Hindlimb muscle (tissue), 1 donor: ENCODE results near the gene AKAP4. TPM values are rescaled to one million over a fixed set of nuclear protein-coding genes. Genes with fewer than 3 reads are reported as not detected.
A peak's percentile ranks its signal among the peaks of the same experiment; 100 is the strongest.

Experiments used
- DNase-seq: peaks from one replicate; pipeline ENCODE4 v3.0.0-alpha.2; 2013
- polyA plus RNA-seq: library from polyadenylated mRNA; unstranded; fragments of 120-200 nt; gene quantifications from one replicate; pipeline ENCODE4 v1.2.1, GENCODE V29; 2013; ENCODE audit not compliant: insufficient read length

The AKAP4 gene, protein sequence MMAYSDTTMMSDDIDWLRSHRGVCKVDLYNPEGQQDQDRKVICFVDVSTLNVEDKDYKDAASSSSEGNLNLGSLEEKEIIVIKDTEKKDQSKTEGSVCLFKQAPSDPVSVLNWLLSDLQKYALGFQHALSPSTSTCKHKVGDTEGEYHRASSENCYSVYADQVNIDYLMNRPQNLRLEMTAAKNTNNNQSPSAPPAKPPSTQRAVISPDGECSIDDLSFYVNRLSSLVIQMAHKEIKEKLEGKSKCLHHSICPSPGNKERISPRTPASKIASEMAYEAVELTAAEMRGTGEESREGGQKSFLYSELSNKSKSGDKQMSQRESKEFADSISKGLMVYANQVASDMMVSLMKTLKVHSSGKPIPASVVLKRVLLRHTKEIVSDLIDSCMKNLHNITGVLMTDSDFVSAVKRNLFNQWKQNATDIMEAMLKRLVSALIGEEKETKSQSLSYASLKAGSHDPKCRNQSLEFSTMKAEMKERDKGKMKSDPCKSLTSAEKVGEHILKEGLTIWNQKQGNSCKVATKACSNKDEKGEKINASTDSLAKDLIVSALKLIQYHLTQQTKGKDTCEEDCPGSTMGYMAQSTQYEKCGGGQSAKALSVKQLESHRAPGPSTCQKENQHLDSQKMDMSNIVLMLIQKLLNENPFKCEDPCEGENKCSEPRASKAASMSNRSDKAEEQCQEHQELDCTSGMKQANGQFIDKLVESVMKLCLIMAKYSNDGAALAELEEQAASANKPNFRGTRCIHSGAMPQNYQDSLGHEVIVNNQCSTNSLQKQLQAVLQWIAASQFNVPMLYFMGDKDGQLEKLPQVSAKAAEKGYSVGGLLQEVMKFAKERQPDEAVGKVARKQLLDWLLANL
- polyA plus RNA-seq = 1.0 TPM

DNA sequence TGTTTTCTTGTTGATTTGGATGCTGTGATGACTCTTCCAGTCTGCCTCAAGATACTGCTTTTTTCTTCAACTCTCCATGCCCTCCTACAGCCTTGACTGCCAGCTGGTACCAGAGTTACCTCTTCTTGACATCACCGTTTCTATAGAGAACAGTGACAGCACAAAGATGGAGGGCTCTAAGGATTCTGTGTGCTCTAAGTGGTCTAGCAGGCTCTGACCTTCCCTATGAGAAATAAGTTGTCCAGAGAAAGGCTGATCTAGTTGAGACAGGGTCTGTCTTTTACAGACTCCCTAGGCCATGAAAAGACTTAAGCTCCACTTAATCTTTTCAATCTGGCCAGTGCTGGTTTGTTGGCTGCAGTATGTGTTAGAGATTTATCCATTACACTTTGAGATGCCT is at the start of gene AKAP4:
TSS of gene AKAP4 (minus strand) at position 101 of the 400 bp plus-strand sequence. CDS start 118 bp downstream, outside the sequence.
- DNase-seq = no peak

DNA sequence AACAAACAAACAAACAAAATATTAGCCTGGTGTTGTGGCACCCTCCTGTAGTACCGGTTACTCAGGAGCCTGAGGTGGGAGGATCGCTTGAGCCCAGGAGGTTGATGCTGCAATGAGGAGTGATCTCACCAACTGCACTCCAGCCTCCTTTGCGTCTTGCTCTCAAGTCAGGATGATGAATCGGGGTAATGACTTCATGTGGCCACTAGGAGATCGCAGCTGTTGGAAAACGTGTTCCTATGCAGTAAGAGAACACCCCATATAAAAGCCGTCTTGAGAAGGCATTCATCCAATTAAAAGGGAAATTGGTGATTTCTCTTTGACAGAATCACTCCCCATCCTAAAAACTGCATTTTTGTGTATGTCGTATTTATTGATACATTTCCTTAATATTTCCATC is 10.7 kb upstream of the AKAP4 start:
- no peak for DNase-seq

DNA sequence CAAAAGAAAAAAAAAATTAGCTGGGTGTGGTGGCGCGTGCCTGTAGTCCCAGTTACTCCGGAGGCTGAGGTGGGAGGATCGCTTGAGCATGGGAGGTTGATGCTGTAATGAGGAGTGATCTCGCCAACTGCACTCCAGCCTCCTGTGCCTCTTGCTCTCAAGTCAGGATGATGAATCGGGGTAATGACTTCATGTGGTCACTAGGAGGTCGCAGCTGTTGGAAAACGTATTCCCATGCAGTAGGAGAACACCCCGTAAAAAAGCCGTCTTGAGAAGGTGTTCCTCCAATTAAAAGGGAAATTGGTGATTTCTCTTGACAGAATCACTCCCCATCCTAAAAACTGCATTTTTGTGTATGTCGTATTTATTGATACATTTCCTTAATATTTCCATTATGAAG is 5.9 kb upstream of the AKAP4 start:
- DNase-seq = no peak

DNA sequence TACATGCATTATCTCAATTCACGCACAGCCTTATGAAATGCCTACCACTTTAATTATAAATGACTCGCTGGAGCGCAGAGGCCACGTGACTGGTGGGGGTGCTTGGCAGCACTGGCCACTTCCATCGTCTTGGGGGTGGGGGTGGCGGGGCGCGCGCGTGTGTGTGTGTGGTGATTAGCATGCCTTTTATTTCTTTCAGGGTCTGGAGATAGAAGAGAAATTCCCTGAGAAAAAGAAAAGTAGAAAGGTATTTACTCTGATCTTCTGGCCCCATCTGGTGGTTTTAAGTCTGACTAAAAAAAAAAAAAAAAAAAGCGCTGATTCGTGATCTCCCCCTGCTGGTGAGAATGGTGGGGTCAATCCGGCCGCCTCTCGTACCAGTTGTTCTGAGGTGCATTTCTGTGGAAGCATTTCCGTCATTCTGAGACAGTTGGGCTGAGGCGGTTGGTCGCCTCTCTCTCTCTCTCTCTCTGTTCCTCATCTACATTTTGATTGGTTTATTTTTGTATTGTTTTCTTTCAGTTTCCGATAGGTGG is 3.6 kb upstream of the AKAP4 start, which contains the start of gene CCNB3:
TSS of gene CCNB3 (plus strand) at position 402 of the 536 bp plus-strand sequence. CDS start 80,399 bp downstream, outside the sequence.
- DNase-seq = peak; percentile 69

DNA sequence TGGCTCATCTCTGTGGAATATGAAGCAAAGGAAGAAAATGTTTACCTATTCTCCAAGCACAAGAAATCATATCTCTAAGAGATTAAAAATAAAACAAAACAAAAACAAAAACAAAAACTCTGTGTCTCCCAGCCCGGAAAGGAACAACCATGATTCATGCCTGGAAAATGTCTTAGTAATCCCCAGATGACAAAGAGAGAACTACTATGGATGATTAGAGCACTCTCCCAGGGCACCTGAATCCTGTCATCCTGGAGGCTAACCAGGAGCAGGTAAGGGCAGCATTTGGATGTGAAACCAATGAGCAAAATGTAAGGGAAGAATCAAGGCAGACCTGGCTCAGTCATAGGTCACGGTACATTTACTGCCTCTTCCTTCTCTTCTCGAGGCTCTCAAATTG is 1.7 kb upstream of the AKAP4 start:
- no peak for DNase-seq

- no peak for DNase-seq
Measured at GRCh38 chrX:50198348-50198747, 2.5 kb downstream of the AKAP4 start.

DNA sequence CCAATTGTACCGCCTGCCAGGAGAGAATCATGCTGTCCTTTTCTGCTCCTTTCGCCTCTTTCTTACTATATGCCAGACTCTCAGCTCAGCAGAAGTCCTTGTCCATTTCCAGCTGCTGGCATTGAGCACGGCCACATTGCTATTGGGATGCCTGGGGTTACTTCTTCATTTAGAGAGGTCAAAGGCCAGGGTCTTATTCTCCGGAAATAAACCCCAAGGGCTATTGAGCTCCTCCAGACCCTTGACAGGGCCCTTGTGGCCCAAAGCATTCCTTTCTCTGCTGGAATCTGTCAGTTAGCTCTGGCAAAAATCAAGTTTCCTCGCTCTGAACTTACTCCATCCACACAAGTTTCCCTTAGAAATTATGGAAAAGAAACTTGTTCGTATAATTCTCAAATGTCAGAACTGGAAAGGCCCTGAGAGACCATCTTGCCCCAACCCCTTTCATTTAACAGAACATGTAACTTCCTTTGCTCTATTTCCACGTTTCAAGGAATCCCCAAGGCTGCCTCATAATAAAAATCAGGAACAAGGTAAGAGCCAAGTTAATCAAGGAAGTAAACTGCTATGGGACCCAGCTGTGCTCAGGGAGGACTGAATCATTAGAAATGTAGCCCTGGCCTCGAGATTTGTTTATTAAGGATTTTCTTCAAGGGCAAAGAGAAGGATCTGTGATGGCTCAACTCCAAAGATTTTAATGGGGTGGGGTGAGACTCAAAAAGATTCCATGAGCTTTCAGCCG is 11.8 kb downstream of the AKAP4 start:
- no peak for DNase-seq

- no peak for DNase-seq
Measured at GRCh38 chrX:50183891-50184290, 16.9 kb downstream of the AKAP4 start.

DNA sequence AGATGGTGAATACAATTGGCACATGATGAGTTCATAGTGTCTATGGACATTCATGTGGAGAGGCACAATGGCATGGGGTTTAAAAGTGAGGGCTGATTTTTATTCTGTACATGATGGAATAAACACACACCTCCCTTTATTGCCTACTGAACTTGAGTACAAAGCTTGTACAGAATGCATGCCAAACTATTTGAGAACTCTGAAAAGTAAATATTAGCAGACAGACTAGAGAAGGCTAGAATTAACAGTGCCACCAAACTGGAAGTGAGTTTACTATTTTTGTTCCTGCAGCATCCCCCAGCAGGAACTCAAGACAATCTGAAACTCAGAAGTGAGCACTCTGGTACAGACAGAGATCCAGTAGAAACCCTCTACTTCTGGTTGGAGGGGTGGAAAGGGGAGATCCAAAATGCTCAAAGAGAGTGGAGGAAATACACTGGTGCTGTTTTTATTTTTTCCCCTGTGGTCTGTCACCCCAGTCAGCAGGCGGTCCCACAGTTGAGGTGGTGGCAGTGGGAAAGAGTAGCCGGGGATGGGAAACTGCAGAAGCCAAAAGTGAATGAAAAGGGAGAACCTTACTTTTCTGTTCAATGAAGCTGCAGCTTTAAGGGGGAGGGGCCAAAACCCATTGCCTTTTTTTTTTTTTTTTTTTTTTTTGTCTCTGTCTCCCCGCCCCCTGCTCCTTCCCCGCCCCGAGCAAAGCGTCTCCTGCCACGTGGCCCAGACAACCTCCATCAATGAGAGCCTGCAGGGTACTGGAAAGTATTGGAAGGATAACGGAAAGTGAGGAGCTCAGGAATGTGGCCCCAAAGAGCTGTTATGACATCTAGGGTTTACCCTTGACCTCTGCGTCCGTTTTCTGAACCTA is 20.5 kb downstream of the AKAP4 start:
- no peak for DNase-seq

- no peak for DNase-seq
Measured at GRCh38 chrX:50169717-50170116, 31.1 kb downstream of the AKAP4 start.

GRCh38 chrX:50168241-50168687 is 32.5 kb downstream of the AKAP4 start:
- no peak for DNase-seq

DNA sequence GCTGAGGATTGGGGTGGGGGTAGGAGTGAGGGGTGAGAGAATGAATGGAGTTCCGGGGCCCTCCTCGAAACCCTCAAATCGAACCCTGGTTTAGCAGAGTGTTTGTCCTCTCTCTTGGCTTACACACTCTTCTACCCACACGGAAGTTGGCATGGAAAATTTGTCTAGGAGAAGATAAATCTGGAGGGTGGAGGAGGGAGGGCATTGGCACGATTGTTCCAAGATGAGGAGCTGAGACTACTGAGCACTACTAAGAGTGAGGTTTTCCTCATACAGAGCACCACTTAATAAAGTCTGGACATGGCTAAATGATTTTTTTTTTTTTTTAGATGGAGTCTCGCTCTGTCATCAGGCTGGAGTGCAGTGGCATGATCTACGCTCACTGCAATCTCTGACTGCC is 33.4 kb downstream of the AKAP4 start:
- DNase-seq = no peak

- DNase-seq = no peak
Measured at GRCh38 chrX:50165727-50166126, 35.1 kb downstream of the AKAP4 start.

- no peak for DNase-seq
Measured at GRCh38 chrX:50161127-50161526, 39.7 kb downstream of the AKAP4 start.

- DNase-seq = no peak
Measured at GRCh38 chrX:50158593-50158992, 42.2 kb downstream of the AKAP4 start.

GRCh38 chrX:50157545-50158135 is 43.2 kb downstream of the AKAP4 start:
- DNase-seq = peak; percentile 11

- DNase-seq = no peak
Measured at GRCh38 chrX:50154429-50154828, 46.4 kb downstream of the AKAP4 start.

- DNase-seq = no peak
Measured at GRCh38 chrX:50152456-50152855, 48.4 kb downstream of the AKAP4 start.

DNA sequence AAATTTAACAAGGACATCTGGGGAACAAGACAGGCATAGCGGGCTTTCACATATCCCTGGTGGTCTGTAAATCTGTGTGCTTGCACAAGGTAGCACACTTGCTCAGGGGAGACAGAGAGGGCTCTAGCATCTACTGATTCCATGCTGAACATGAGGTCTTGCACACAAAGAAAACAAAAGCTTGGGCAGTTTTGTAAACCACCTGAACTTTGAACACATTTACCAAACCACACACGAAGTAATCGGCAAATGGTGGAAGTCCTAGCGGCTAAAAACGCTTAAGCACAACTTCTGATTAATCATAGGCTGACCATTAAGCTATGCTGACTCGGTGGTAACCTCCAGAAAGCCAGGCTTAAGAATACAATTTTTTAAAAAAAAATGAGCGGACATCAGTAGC is 52.8 kb downstream of the AKAP4 start:
- no peak for DNase-seq
